Measurements from ENCODE around the gene TFCP2.
"Not testable (repeated sequence)": the region's sequence is repeated elsewhere in the genome, so short reads cannot be mapped to it uniquely, and the experiment has no call there.

The TFCP2 gene

DNA sequence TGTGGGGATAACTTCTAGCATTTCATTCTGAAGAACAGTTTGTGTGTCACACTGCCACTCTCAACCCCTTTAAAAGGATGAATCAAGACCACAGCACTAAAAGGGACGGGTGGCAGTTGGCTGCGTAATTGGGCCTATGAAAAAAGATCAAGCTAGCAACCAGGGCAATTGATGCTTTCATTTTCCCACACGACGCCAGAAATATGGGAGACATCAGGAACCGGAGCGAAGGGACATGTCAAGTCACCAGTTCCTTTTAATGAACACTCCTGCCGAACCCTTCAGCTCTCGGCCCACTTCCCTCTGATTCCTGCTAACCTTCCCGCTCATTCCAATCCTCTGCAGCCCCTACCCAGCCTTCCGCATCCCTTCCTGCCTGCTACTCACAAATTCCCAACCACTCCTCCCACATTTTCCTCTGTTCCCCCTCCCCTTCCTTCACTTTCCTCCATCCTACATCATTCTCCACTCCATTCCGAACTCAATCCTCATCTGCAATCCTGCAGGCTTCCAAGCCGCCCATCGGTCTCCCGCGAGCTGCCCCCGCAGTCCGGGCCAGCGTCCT is 90.3 kb downstream of the TFCP2 start:
- H3K9me3 ChIP-seq (ENCODE audit: severe bottlenecking) = no peaks in the 10 kb centered on the region
- TF ChIP-seq, protein P1, sequence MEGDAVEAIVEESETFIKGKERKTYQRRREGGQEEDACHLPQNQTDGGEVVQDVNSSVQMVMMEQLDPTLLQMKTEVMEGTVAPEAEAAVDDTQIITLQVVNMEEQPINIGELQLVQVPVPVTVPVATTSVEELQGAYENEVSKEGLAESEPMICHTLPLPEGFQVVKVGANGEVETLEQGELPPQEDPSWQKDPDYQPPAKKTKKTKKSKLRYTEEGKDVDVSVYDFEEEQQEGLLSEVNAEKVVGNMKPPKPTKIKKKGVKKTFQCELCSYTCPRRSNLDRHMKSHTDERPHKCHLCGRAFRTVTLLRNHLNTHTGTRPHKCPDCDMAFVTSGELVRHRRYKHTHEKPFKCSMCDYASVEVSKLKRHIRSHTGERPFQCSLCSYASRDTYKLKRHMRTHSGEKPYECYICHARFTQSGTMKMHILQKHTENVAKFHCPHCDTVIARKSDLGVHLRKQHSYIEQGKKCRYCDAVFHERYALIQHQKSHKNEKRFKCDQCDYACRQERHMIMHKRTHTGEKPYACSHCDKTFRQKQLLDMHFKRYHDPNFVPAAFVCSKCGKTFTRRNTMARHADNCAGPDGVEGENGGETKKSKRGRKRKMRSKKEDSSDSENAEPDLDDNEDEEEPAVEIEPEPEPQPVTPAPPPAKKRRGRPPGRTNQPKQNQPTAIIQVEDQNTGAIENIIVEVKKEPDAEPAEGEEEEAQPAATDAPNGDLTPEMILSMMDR (IDR thresholded peaks at IDR 0.05; ENCODE audit: low read depth, low read length) = no peak
- H3K27ac ChIP-seq = peak overlapping the region; percentile 89
- DNase-seq = peak; percentile 30
- H3K36me3 ChIP-seq = peaks cover 8% of the 10 kb centered on the region
- H3K4me3 ChIP-seq (ENCODE audit: low read depth, low read length) = peak overlapping the region; percentile 75
- no peaks in the 10 kb centered on the region for H3K27me3 ChIP-seq (ENCODE audit: insufficient read depth, low read depth, severe bottlenecking)

GRCh38 chr12:51081421-51081820 is 91.5 kb downstream of the TFCP2 start:
- TF ChIP-seq, protein P1 (IDR thresholded peaks at IDR 0.05; ENCODE audit: low read depth, low read length) = no peak
- Histone ChIP-seq H3K9me3 (ENCODE audit: severe bottlenecking) (no peaks in the 10 kb centered on the region), H3K36me3 (peaks cover 8% of the 10 kb centered on the region), H3K27ac (no peak overlapping the region), H3K27me3 (ENCODE audit: insufficient read depth, low read depth, severe bottlenecking) (no peaks in the 10 kb centered on the region), H3K4me3 (ENCODE audit: low read depth, low read length) (no peak overlapping the region)
- DNase-seq = no peak

DNA sequence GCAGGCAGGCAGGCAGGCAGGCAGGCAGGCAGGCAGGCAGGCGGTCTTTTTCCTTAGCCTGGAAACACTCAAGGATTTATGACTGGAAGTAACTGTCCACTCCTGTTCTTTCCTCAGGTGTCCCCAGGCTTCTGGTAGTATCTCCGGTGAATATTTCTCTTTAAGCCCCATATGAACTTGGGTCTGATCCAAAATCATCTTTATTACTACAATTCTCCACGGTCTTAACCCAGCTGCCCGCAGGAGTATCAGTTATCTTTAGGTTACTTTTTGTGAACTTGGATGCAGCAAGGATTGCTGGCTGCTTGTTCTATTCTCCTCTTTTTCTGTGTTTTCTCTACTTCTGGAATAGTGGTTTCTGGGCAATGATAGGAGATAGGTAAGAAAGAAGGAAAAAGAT is 92.8 kb downstream of the TFCP2 start:
- Histone ChIP-seq H3K27ac (no peak overlapping the region), H3K9me3 (ENCODE audit: severe bottlenecking) (no peaks in the 10 kb centered on the region), H3K27me3 (ENCODE audit: insufficient read depth, low read depth, severe bottlenecking) (no peaks in the 10 kb centered on the region), H3K36me3 (peaks cover 12% of the 10 kb centered on the region), H3K4me3 (ENCODE audit: low read depth, low read length) (no peak overlapping the region)
- no peak for DNase-seq
- TF ChIP-seq, protein P1 (IDR thresholded peaks at IDR 0.05; ENCODE audit: low read depth, low read length) = no peak

GRCh38 chr12:51078866-51079265 is 94.1 kb downstream of the TFCP2 start:
- not testable (repeated sequence) for H3K27me3 ChIP-seq (ENCODE audit: insufficient read depth, low read depth, severe bottlenecking); DNase-seq; H3K9me3 ChIP-seq (ENCODE audit: severe bottlenecking); H3K4me3 ChIP-seq (ENCODE audit: low read depth, low read length); H3K27ac ChIP-seq
- H3K36me3 ChIP-seq = peaks cover 18% of the 10 kb centered on the region

DNA sequence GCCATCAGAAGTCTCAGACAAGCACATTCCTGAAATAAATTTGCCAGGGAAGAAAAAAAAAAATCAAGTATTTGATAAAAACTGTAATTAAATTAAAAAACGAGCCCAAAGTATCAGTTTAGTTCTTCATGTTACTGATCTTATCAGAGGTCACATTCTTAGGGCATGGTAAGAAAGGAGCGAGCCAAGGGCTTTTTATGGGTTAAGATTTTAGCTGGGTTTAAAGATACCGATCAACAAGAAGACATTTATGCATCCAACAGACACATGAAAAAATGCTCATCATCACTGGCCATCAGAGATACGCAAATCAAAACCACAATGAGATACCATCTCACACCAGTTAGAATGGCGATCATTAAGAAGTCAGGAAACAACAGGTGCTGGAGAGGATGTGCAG is 94.6 kb downstream of the TFCP2 start:
- not testable (repeated sequence) for H3K4me3 ChIP-seq (ENCODE audit: low read depth, low read length); H3K9me3 ChIP-seq (ENCODE audit: severe bottlenecking); H3K27me3 ChIP-seq (ENCODE audit: insufficient read depth, low read depth, severe bottlenecking); H3K27ac ChIP-seq; DNase-seq
- peaks cover 23% of the 10 kb centered on the region for H3K36me3 ChIP-seq

GRCh38 chr12:51077930-51078329 is 95.0 kb downstream of the TFCP2 start:
- TF ChIP-seq, protein P1 (IDR thresholded peaks at IDR 0.05; ENCODE audit: low read depth, low read length) = no peak
- no peak overlapping the region for H3K27ac ChIP-seq
- no peaks in the 10 kb centered on the region for H3K9me3 ChIP-seq (ENCODE audit: severe bottlenecking)
- DNase-seq = no peak
- H3K27me3 ChIP-seq (ENCODE audit: insufficient read depth, low read depth, severe bottlenecking) = no peaks in the 10 kb centered on the region
- H3K36me3 ChIP-seq = peaks cover 27% of the 10 kb centered on the region
- H3K4me3 ChIP-seq (ENCODE audit: low read depth, low read length) = no peak overlapping the region

- TF ChIP-seq, protein P1 (IDR thresholded peaks at IDR 0.05; ENCODE audit: low read depth, low read length) = no peak
- no peaks in the 10 kb centered on the region for H3K27me3 ChIP-seq (ENCODE audit: insufficient read depth, low read depth, severe bottlenecking)
- peaks cover 39% of the 10 kb centered on the region for H3K36me3 ChIP-seq
- H3K27ac ChIP-seq = no peak overlapping the region
- H3K4me3 ChIP-seq (ENCODE audit: low read depth, low read length) = no peak overlapping the region
- no peaks in the 10 kb centered on the region for H3K9me3 ChIP-seq (ENCODE audit: severe bottlenecking)
- DNase-seq = peak; percentile 15
These were observed 96.6 kb downstream of the TFCP2 start for GRCh38 chr12:51076236-51076930.

All from WERI-Rb-1 (cell line).